Suprapubic skin (tissue), 4 donors: ENCODE results near the gene SLC25A17. TPM values are rescaled to one million over a fixed set of nuclear protein-coding genes. Genes with fewer than 3 reads are reported as not detected.

Experiments used
- DNase-seq, 2 donors: peaks; one replicate each; pipeline ENCODE4 v3.0.0-alpha.2; 2019; ENCODE audit warnings: low spot score in 2 of 2
- H3K27ac ChIP-seq: fragments of 200-600 bp; sonication (generic); one replicate; pipeline ENCODE4 v1.5.1; 2019
- H3K27me3 ChIP-seq: fragments of 200-600 bp; sonication (generic); one replicate; pipeline ENCODE4 v1.5.1; 2019
- H3K36me3 ChIP-seq: fragments of 200-600 bp; sonication (generic); one replicate; pipeline ENCODE4 v1.5.1; 2019
- H3K4me1 ChIP-seq: fragments of 200-600 bp; sonication (generic); one replicate; pipeline ENCODE4 v1.5.1; 2019
- H3K4me3 ChIP-seq: fragments of 200-600 bp; sonication (generic); one replicate; pipeline ENCODE4 v1.5.1; 2019; ENCODE audit warnings: mild to moderate bottlenecking
- H3K9me3 ChIP-seq: fragments of 200-600 bp; sonication (generic); one replicate; pipeline ENCODE4 v1.5.1; 2019
- EP300 ChIP-seq: sonication (generic); formaldehyde crosslinking; IDR thresholded peaks from one replicate; pipeline ENCODE4 v1.6.1; 2017; ENCODE audit warnings: antibody characterized with exemption
- POLR2A ChIP-seq, 2 donors: fragments of 450-650 bp; IDR thresholded peaks; one replicate each; pipeline ENCODE4 v1.6.1; 2017; ENCODE audit warnings: antibody characterized with exemption in 2 of 2, mild to moderate bottlenecking in 2 of 2, moderate library complexity in 2 of 2
- POLR2AphosphoS5 ChIP-seq, 3 donors: sonication (generic); formaldehyde crosslinking; IDR thresholded peaks; one replicate each; pipeline ENCODE4 v1.6.1; 2017; ENCODE audit warnings: antibody characterized with exemption in 3 of 3
- WGBS: methylation state at CpG from one replicate; pipeline ENCODE4 v1.1.5; 2018; 5-methylcytosine and 5-hydroxymethylcytosine counted together
- total RNA-seq, 4 donors: library from RNA; depleted of rRNA; stranded (reverse); fragments of >200 nt; gene quantifications; one replicate each; pipeline ENCODE4 v1.1.0, GENCODE V29; 2016
- TF ChIP-seq, protein P1 (sequence below), 2 donors: fragments of 200-600 bp in 1 of 2; fragments of 450-650 bp in 1 of 2; sonication (generic) in 1 of 2; IDR thresholded peaks; one replicate each; pipeline ENCODE4 v1.5.1; 2016 to 2019; ENCODE audit warnings: antibody characterized with exemption in 2 of 2, mild to moderate bottlenecking in 1 of 2, moderate library complexity in 1 of 2

Gene SLC25A17
- total RNA-seq, 4 donors from 2014 or later = 16.1 to 31.0 (median 19.8) TPM

GRCh38 chr22:40747361-40747760 lies 71.8 kb downstream of the SLC25A17 start:
- H3K27ac ChIP-seq = no peak overlapping the region

DNA sequence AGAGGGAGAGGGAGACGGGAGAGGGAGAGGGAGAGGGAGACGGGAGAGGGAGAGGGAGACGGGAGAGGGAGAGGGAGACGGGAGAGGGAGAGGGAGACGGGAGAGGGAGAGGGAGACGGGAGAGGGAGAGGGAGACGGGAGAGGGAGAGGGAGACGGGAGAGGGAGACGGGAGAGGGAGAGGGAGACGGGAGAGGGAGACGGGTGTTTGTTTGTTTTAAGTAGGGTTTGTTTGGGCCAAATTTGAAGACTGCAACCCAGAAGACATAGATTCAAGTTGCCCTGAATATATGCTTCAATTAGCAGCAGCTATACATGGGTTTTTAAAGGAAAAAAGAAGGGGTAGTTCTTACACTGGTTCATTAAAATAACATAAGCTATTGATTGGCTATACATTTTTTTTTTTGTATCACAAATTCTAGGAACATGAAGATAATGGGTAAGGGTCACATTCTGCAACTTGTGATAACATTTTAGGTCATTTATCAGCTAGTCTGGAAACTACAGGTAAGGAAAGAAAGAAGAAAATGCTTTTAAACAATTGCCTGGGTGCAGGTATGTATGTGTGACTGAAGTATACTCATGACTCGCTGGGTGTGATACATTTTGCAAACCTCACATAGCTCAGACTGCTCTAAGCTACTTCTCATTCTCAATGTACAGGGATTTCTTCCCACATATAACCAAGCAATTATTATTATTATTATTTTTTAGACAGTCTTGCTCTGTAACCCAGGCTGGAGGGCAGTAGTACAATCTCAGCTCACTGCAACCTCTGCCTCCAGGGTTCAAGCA lies 72.5 kb downstream of the SLC25A17 start:
- Histone ChIP-seq H3K4me1 (peaks cover 7% of the 10 kb centered on the region), H3K4me3 (no peak overlapping the region), H3K27me3 (no peaks in the 10 kb centered on the region), H3K9me3 (no peaks in the 10 kb centered on the region), H3K36me3 (no peaks in the 10 kb centered on the region), H3K27ac (peak overlapping the region; percentile 38)
- DNase-seq = no peak
- 43% methylated on average over 1 of the region's 12 CpGs for WGBS
- TF ChIP-seq, protein P1, sequence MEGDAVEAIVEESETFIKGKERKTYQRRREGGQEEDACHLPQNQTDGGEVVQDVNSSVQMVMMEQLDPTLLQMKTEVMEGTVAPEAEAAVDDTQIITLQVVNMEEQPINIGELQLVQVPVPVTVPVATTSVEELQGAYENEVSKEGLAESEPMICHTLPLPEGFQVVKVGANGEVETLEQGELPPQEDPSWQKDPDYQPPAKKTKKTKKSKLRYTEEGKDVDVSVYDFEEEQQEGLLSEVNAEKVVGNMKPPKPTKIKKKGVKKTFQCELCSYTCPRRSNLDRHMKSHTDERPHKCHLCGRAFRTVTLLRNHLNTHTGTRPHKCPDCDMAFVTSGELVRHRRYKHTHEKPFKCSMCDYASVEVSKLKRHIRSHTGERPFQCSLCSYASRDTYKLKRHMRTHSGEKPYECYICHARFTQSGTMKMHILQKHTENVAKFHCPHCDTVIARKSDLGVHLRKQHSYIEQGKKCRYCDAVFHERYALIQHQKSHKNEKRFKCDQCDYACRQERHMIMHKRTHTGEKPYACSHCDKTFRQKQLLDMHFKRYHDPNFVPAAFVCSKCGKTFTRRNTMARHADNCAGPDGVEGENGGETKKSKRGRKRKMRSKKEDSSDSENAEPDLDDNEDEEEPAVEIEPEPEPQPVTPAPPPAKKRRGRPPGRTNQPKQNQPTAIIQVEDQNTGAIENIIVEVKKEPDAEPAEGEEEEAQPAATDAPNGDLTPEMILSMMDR (IDR thresholded peaks at IDR 0.05) = no peak
- TF ChIP-seq EP300 (no peak), POLR2A (IDR thresholded peaks at IDR 0.05) (no peak), POLR2AphosphoS5 (IDR thresholded peaks at IDR 0.05) (no peak)

More at GRCh38 chr22:40747361-40747760, 71.8 kb downstream of the SLC25A17 start:
- no peak for TF ChIP-seq POLR2AphosphoS5 (IDR thresholded peaks at IDR 0.05)
- TF ChIP-seq POLR2A (IDR thresholded peaks at IDR 0.05) = no peak
- TF ChIP-seq, protein P1 (IDR thresholded peaks at IDR 0.05) = no peak
- no peak for TF ChIP-seq EP300
- 70% methylated on average over 1 of the region's 1 CpG for WGBS
- no peak for DNase-seq
- Histone ChIP-seq H3K36me3 (no peaks in the 10 kb centered on the region), H3K4me3 (no peak overlapping the region), H3K4me1 (peaks cover 13% of the 10 kb centered on the region), H3K27me3 (no peaks in the 10 kb centered on the region), H3K9me3 (no peaks in the 10 kb centered on the region)

DNA sequence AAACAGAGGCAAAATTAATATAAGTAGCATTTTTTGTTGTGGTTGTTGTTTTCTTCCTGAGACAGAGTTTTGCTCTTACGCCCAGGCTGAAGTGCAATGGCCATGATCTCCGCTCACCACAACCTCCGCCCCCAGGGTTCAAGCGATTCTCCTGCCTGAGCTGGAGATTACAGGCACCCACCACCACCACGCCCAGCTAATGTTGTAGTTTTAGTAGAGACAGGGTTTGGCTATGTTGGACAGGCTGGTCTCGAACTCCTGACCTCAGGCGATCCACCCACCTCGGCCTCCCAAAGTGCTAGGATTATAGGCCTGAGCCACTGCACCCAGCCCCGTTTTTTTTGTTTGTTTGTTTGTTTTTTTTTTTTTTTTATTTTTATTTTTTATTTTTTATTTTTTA lies 75.4 kb downstream of the SLC25A17 start:
- H3K4me1 ChIP-seq = peaks cover 10% of the 10 kb centered on the region
- DNase-seq = no peak
- H3K9me3 ChIP-seq = no peaks in the 10 kb centered on the region
- peak overlapping the region; percentile 48 for H3K27ac ChIP-seq
- H3K27me3 ChIP-seq = no peaks in the 10 kb centered on the region
- peak overlapping the region; percentile 18 for H3K4me3 ChIP-seq
- H3K36me3 ChIP-seq = no peaks in the 10 kb centered on the region
- WGBS = 90% methylated on average over 9 of the region's 9 CpGs
- TF ChIP-seq POLR2AphosphoS5 (IDR thresholded peaks at IDR 0.05) = no peak
- TF ChIP-seq POLR2A (IDR thresholded peaks at IDR 0.05) = no peak
- TF ChIP-seq, protein P1 (IDR thresholded peaks at IDR 0.05) = no peak
- TF ChIP-seq EP300 = no peak

- Histone ChIP-seq H3K4me3 (no peak overlapping the region), H3K27me3 (no peaks in the 10 kb centered on the region), H3K9me3 (no peaks in the 10 kb centered on the region), H3K27ac (no peak overlapping the region), H3K36me3 (no peaks in the 10 kb centered on the region), H3K4me1 (peaks cover 10% of the 10 kb centered on the region)
- 43% methylated on average over 4 of the region's 4 CpGs for WGBS
- no peak for DNase-seq
- TF ChIP-seq, protein P1 (IDR thresholded peaks at IDR 0.05) = no peak
- TF ChIP-seq EP300 (no peak), POLR2AphosphoS5 (IDR thresholded peaks at IDR 0.05) (no peak), POLR2A (IDR thresholded peaks at IDR 0.05) (no peak)
Observed at GRCh38 chr22:40741116-40741515, 78.0 kb downstream of the SLC25A17 start.

DNA sequence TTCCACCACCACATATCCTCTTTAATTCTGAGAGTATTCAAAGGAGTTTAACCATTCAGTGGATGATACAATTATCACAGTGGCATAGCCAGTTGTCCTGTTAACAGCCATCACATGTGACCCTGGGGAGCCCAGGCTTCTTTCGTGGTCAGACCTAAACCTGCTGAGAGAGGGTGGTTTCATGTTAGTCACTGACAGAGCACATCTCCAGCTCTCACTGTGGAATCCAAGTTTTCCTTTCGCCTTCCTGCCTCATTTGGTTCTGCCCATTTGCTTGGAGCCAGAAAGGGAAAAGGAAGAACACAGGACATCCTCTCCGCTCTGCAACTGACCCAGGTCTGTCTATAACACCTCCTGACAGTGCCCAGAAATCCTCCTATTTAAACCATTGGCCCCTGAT lies 79.4 kb downstream of the SLC25A17 start:
- Histone ChIP-seq H3K4me1 (peaks cover 10% of the 10 kb centered on the region), H3K27ac (no peak overlapping the region)
- TF ChIP-seq POLR2A (IDR thresholded peaks at IDR 0.05) = no peak
- TF ChIP-seq, protein P1 (IDR thresholded peaks at IDR 0.05) = no peak
- no peak for TF ChIP-seq EP300
- TF ChIP-seq POLR2AphosphoS5 (IDR thresholded peaks at IDR 0.05) = no peak

More for the DNA sequence above, 79.4 kb downstream of the SLC25A17 start:
- DNase-seq = no peak
- Histone ChIP-seq H3K9me3 (no peaks in the 10 kb centered on the region), H3K27me3 (no peaks in the 10 kb centered on the region), H3K4me3 (no peak overlapping the region), H3K36me3 (no peaks in the 10 kb centered on the region)
- whole genome bisulfite sequencing = 69% methylated on average over 3 of the region's 3 CpGs
